K562 (cell line): Measurements from ENCODE around the gene COMP. TPM values are rescaled to one million over a fixed set of nuclear protein-coding genes. Genes with fewer than 3 reads are reported as not detected.

Experiments
- CBFA2T2 ChIP-seq: fragments of 450-650 bp; conservative IDR thresholded peaks from 2 replicates; pipeline ENCODE4 v1.6.1; 2017; ENCODE audit warnings: mild to moderate bottlenecking
- E2F3 ChIP-seq: fragments of 250-450 bp; sonication (Bioruptor Pico); IDR thresholded peaks from 2 replicates; pipeline ENCODE4 v1.4.0; 2020; ENCODE audit warnings: mild to moderate bottlenecking
- ELF4 ChIP-seq: fragments of 450-650 bp; formaldehyde crosslinking; IDR thresholded peaks from 2 replicates; pipeline ENCODE4 v1.4.0; 2022; ENCODE audit warnings: missing genetic modification characterization
- KHSRP ChIP-seq: fragments of 450-650 bp; IDR thresholded peaks from 2 replicates; pipeline ENCODE4 v1.6.1; 2017
- KLF16 ChIP-seq: IDR thresholded peaks from 2 replicates; pipeline ENCODE4 v1.6.1; 2016; ENCODE audit warnings: antibody characterized with exemption
- MCM3 ChIP-seq: fragments of 450-650 bp; IDR thresholded peaks from 2 replicates; pipeline ENCODE4 v1.6.1; 2016
- PTBP1 ChIP-seq: fragments of 200-400 bp; formaldehyde crosslinking; IDR thresholded peaks from 2 replicates; pipeline ENCODE4 v1.6.1; 2017; ENCODE audit warnings: low read depth, low read length
- RREB1 ChIP-seq: fragments of 250-450 bp; sonication (Bioruptor Pico); IDR thresholded peaks from 2 replicates; pipeline ENCODE4 v1.4.0; 2020
- TCF7L2 ChIP-seq: fragments of 150-350 bp; IDR thresholded peaks from 2 replicates; pipeline ENCODE4 v1.6.1; 2016; ENCODE audit warnings: low read depth, mild to moderate bottlenecking, low read length, moderate library complexity
- ZBTB40 ChIP-seq, 2 experiments: fragments of 450-650 bp in 1 of 2; sonication (generic) in 1 of 2; formaldehyde crosslinking in 1 of 2; IDR thresholded peaks; 2 replicates each; pipeline versions ENCODE4 v1.7.1 to v1.9.0; 2016 to 2022; ENCODE audit warnings: inconsistent platforms in 1 of 2, mild to moderate bottlenecking in 1 of 2, missing genetic modification reagents in 1 of 2
- ZNF639 ChIP-seq, 2 experiments: fragments of 200-800 bp in 1 of 2; sonication (Bioruptor generic) in 1 of 2; sonication (generic) in 1 of 2; formaldehyde crosslinking in 1 of 2; IDR thresholded peaks in 1 of 2; conservative IDR thresholded peaks in 1 of 2; 2 replicates each; pipeline versions ENCODE4 v1.5.0 to v1.6.1; 2016 to 2020; ENCODE audit warnings: missing compliant biosample characterization in 1 of 2, missing genetic modification characterization in 1 of 2, missing genetic modification reagents in 1 of 2
- polyA plus RNA-seq, 8 experiments: library from polyadenylated mRNA; depleted of rRNA in 4 of 8; stranded (reverse) in 5 of 8; unstranded in 3 of 8; fragments of >200 nt; fragmentation: Nextera tagmentation in 2 of 8; fragmentation: Illumina TruSeq in 1 of 8; extraction: Ambion mirVana in 2 of 8; extraction: Trizol in 1 of 8; gene quantifications; 2 replicates each; pipeline versions ENCODE4 v1.2.1 to v1.2.3, GENCODE V29; 2011 to 2014; ENCODE audit warnings: inconsistent platforms in 1 of 8, missing spikeins in 1 of 8
- total RNA-seq, 7 experiments: library from RNA; depleted of rRNA in 6 of 7; stranded (reverse); fragments of >200 nt in 6 of 7; fragmentation: Illumina TruSeq in 2 of 7; extraction: Trizol in 2 of 7; gene quantifications; 2 replicates each; pipeline versions ENCODE4 v1.2.1 to v1.2.3, GENCODE V29; 2011 to 2021; ENCODE audit warnings: low replicate concordance in 1 of 7

The COMP gene
- total and polyA plus RNA-seq, 9 of the 15 experiments (the other 6 are each of a cell fraction or from before 2014, with no cell fraction given), result 0.07 TPM; not detected in 8

GRCh38 chr19:18831524-18832305, 40.6 kb upstream of the COMP start, which contains the start of gene UPF1 (continued):
- TF ChIP-seq RREB1 (peak; percentile 61; the same call in 1 of the 2 replicates), MCM3 (no peak), KHSRP (no peak), ZNF639 (CRISPR knock-in tag; conservative IDR thresholded peaks at IDR 0.05 in 1 of 2, IDR thresholded peaks at IDR 0.05 in 1 of 2) (peak in 1 of 2 experiments; percentile 76; a peak in 1 of 4 replicates), CBFA2T2 (no peak), ZBTB40 (IDR thresholded peaks at IDR 0.05) (no peak; the same call in 1 of the 2 replicates), ZBTB40 (CRISPR knock-in tag; IDR thresholded peaks at IDR 0.05) (no peak), PTBP1 (no peak), ELF4 (no peak), E2F3 (CRISPR knock-in tag) (peak; percentile 51; the same call in 1 of the 2 replicates), TCF7L2 (no peak), KLF16 (no peak)
